ENCODE data around the gene C20orf96.

Gene C20orf96

DNA sequence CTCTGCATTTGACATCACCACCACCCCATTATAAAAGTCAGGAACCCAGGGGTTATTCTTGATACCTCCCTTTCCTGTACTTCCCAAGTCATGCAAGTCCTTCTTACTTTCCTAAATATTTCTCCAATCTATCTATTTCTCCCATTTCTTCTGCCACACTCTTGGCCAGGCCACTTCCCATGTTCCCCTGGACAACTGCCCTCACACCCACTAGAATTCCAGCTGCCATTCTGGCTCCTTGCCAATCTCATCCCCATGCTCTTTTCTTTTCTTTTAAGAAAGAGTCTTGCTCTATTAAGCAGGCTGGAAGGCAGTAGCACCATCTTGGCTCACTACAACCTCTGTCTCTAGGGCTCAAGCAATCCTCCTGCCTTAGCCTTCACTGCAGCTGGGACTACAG is 17.8 kb downstream of the C20orf96 start:
- TF ChIP-seq, protein P1, sequence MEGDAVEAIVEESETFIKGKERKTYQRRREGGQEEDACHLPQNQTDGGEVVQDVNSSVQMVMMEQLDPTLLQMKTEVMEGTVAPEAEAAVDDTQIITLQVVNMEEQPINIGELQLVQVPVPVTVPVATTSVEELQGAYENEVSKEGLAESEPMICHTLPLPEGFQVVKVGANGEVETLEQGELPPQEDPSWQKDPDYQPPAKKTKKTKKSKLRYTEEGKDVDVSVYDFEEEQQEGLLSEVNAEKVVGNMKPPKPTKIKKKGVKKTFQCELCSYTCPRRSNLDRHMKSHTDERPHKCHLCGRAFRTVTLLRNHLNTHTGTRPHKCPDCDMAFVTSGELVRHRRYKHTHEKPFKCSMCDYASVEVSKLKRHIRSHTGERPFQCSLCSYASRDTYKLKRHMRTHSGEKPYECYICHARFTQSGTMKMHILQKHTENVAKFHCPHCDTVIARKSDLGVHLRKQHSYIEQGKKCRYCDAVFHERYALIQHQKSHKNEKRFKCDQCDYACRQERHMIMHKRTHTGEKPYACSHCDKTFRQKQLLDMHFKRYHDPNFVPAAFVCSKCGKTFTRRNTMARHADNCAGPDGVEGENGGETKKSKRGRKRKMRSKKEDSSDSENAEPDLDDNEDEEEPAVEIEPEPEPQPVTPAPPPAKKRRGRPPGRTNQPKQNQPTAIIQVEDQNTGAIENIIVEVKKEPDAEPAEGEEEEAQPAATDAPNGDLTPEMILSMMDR (IDR thresholded peaks at IDR 0.05; ENCODE audit: control insufficient read depth, insufficient read depth, low read depth, low read length, missing control alignments) = no peak
- H3K4me3 ChIP-seq (ENCODE audit: control insufficient read depth, low read depth, low read length) = no peak overlapping the region
- no peak for DNase-seq (ENCODE audit: low read depth)

DNA sequence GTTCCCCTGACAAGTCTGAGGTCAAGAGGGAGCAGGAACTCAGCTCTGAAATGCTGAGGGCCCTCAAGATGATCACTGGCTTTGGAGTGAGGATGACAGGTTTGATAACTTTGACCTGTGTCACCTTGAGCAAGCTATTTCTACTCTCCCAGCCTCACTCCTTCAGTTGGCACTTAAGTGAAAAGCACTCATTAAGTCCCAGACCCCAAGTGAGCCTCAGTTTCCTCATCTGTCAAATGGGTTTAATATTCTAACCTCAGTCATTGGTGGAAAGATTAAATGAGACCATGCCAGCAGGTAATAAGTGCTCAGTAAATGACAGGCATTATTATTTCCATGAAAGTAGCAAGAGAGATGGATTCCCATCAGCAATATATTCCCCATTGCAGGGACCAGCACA is 19.0 kb downstream of the C20orf96 start:
- no peak for DNase-seq (ENCODE audit: low read depth)
- TF ChIP-seq, protein P1 (IDR thresholded peaks at IDR 0.05; ENCODE audit: control insufficient read depth, insufficient read depth, low read depth, low read length, missing control alignments) = no peak
- no peak overlapping the region for H3K4me3 ChIP-seq (ENCODE audit: control insufficient read depth, low read depth, low read length)

DNA sequence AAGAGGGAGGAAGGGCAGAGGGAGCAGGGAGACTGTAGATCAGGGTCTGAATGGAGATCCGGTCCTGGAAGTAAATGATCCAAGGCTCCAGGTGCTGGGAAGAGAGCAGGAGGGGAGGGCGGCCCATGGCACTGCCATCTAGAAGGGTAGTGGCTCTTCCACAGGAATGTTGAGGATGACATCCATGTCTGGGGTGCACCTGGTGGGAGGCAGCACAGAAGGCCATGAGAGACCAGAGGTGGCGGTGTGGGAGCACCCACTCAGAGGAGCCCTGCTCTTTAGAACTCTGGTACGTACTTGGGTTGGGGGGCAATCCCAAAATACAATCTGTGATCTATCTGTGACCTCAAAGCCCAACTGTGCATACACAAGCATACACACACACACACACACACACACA is 19.5 kb downstream of the C20orf96 start:
- no peak for DNase-seq (ENCODE audit: low read depth)
- no peak overlapping the region for H3K4me3 ChIP-seq (ENCODE audit: control insufficient read depth, low read depth, low read length)
- TF ChIP-seq, protein P1 (IDR thresholded peaks at IDR 0.05; ENCODE audit: control insufficient read depth, insufficient read depth, low read depth, low read length, missing control alignments) = no peak

DNA sequence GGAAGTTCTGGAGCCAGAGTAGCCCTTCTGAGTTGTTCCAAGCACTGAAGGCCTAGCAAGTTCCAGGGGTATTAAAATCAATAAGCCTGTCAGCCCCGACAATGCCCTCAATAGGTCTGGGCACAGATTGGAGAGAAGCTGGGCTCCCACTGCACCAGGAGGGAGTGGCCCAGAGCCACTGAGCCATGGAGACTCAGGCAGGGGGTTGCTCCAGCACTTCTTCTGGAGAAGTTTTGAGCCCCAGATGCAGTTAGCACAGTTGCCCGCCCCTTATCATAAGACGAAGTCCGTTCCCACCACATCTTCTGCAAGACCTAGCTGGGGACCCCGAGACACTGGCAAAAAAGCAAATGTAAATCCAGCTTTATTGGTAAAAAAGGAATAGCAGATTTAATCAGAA is 20.0 kb downstream of the C20orf96 start:
- no peak for DNase-seq (ENCODE audit: low read depth)
- no peak overlapping the region for H3K4me3 ChIP-seq (ENCODE audit: control insufficient read depth, low read depth, low read length)
- TF ChIP-seq, protein P1 (IDR thresholded peaks at IDR 0.05; ENCODE audit: control insufficient read depth, insufficient read depth, low read depth, low read length, missing control alignments) = no peak

DNA sequence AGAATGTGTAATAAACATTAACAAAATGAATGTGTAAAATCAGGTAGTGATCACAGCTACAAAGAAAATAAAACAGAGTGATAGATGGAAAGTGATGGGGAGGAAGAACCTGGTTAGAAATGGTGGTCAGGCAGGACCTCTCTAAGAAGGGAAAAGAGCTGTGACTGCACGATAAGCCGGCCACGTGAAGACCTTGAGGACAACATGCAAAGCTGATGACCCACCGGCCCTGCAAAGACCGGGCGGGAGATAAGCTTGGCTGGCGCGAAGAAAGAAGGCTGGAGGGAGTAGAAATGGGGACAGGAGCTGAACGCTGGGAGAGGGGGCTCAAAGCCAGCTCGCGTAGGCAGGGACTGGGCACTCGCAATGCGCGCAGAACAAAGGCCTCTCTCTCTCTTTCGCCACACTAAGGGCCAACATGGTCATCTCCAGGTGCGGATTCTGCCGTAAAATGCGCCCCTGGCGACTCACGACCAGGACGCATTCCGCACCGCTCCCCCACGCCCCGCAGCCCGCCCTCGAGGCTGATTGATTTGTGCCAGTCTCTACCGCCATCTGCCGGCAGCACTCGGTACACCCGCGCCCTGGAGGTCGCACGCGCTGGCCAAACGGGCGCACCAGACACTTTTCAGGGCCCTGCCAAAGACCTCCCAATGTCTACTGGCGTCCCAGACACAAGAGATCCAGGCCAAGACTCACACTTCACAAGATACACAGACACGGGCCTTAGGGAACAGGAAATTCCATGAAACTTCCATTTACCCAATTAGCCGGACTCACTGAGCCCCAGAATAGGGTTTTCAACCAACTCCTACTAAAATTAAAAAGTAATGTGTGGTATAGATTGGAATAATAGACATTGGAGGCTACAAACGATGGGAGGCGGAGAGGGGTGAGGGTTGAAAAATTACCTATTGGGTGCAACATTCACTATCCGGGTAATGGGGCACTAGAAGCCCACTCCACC is 23.7 kb downstream of the C20orf96 start:
- TF ChIP-seq, protein P1 (IDR thresholded peaks at IDR 0.05; ENCODE audit: control insufficient read depth, insufficient read depth, low read depth, low read length, missing control alignments) = peak; percentile 98
- H3K4me3 ChIP-seq (ENCODE audit: control insufficient read depth, low read depth, low read length) = peak overlapping the region; percentile 54
- DNase-seq (ENCODE audit: low read depth) = peak; percentile 3

DNA sequence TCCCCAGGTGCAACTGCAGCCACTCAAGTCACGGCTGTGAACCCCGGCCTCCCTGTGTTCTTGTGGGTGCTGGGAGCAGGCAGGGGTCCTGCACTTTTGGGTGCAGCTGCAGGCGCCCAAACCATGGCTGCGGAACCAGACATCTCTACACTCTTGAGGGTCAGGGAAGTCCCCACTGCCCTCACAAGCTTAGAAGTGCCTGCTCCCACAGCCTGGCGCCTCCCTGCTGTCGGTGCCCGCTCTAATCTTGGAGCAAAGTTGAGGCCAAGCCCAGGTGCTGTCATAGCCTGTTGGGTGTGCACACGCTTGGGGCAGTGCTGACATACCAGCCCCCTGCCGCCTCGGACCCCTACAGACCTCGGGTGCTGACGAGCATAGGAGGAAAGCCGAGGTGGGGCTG is 26.8 kb downstream of the C20orf96 start:
- TF ChIP-seq, protein P1 (IDR thresholded peaks at IDR 0.05; ENCODE audit: control insufficient read depth, insufficient read depth, low read depth, low read length, missing control alignments) = no peak
- DNase-seq (ENCODE audit: low read depth) = no peak
- no peak overlapping the region for H3K4me3 ChIP-seq (ENCODE audit: control insufficient read depth, low read depth, low read length)
